ENCODE results near the gene CMIP. TPM values are rescaled to one million over a fixed set of nuclear protein-coding genes. Genes with fewer than 3 reads are reported as not detected.

The CMIP gene
- total RNA-seq, 4 donors from 2014 or later = 63.9 to 89.9 (median 70.0) TPM

GRCh38 chr16:81471882-81472281 lies 27.3 kb downstream of the CMIP start:
- Histone ChIP-seq H3K4me3 (no peak overlapping the region), H3K36me3 (peaks cover 15% of the 10 kb centered on the region), H3K9me3 (no peaks in the 10 kb centered on the region), H3K4me1 (peaks cover 52% of the 10 kb centered on the region), H3K27me3 (no peaks in the 10 kb centered on the region), H3K27ac (no peak overlapping the region)
- TF ChIP-seq POLR2A (IDR thresholded peaks at IDR 0.05) (no peak), EP300 (IDR thresholded peaks at IDR 0.05) (no peak), CTCF (IDR thresholded peaks at IDR 0.05) (no peak)
- WGBS = 91% methylated on average over 8 of the region's 8 CpGs
- no peak for DNase-seq (ENCODE audit: low spot score in 2 of 2)

GRCh38 chr16:81472391-81472790 lies 27.8 kb downstream of the CMIP start:
- H3K4me3 ChIP-seq = no peak overlapping the region
- no peak overlapping the region for H3K27ac ChIP-seq
- DNase-seq (ENCODE audit: low spot score in 2 of 2) = no peak
- no peaks in the 10 kb centered on the region for H3K27me3 ChIP-seq
- TF ChIP-seq EP300 (IDR thresholded peaks at IDR 0.05) = no peak
- no peak for TF ChIP-seq POLR2A (IDR thresholded peaks at IDR 0.05)
- no peak for TF ChIP-seq CTCF (IDR thresholded peaks at IDR 0.05)
- no peak for TF ChIP-seq POLR2AphosphoS5 (IDR thresholded peaks at IDR 0.05)
- H3K4me1 ChIP-seq = peaks cover 51% of the 10 kb centered on the region
- H3K9me3 ChIP-seq = no peaks in the 10 kb centered on the region
- H3K36me3 ChIP-seq = peaks cover 15% of the 10 kb centered on the region
- 91% methylated on average over 7 of the region's 7 CpGs for WGBS

- no peaks in the 10 kb centered on the region for H3K9me3 ChIP-seq
- TF ChIP-seq EP300 (IDR thresholded peaks at IDR 0.05) (no peak), POLR2A (IDR thresholded peaks at IDR 0.05) (no peak), POLR2AphosphoS5 (IDR thresholded peaks at IDR 0.05) (no peak), CTCF (IDR thresholded peaks at IDR 0.05) (no peak)
- H3K27me3 ChIP-seq = no peaks in the 10 kb centered on the region
- peaks cover 15% of the 10 kb centered on the region for H3K36me3 ChIP-seq
- H3K27ac ChIP-seq = no peak overlapping the region
- no peak for DNase-seq (ENCODE audit: low spot score in 2 of 2)
- peaks cover 55% of the 10 kb centered on the region for H3K4me1 ChIP-seq
- WGBS = 75% methylated on average over 13 of the region's 14 CpGs
- H3K4me3 ChIP-seq = no peak overlapping the region
Observed at GRCh38 chr16:81473066-81473488, 28.5 kb downstream of the CMIP start.

- no peak overlapping the region for H3K27ac ChIP-seq
- H3K4me1 ChIP-seq = peaks cover 56% of the 10 kb centered on the region
- H3K9me3 ChIP-seq = no peaks in the 10 kb centered on the region
- no peak for DNase-seq (ENCODE audit: low spot score in 2 of 2)
- peaks cover 15% of the 10 kb centered on the region for H3K36me3 ChIP-seq
- no peaks in the 10 kb centered on the region for H3K27me3 ChIP-seq
- H3K4me3 ChIP-seq = no peak overlapping the region
- TF ChIP-seq POLR2A (IDR thresholded peaks at IDR 0.05) = no peak
- no peak for TF ChIP-seq POLR2AphosphoS5 (IDR thresholded peaks at IDR 0.05)
- TF ChIP-seq CTCF (IDR thresholded peaks at IDR 0.05) = no peak
- TF ChIP-seq EP300 (IDR thresholded peaks at IDR 0.05) = no peak
- 67% methylated on average over 10 of the region's 10 CpGs for WGBS
Observed at GRCh38 chr16:81473558-81473957, 28.9 kb downstream of the CMIP start.

GRCh38 chr16:81473969-81474959 lies 29.7 kb downstream of the CMIP start:
- Histone ChIP-seq H3K4me3 (no peak overlapping the region), H3K4me1 (peaks cover 58% of the 10 kb centered on the region), H3K27ac (no peak overlapping the region)

More at GRCh38 chr16:81473969-81474959, 29.7 kb downstream of the CMIP start:
- WGBS = 84% methylated on average over 17 of the region's 20 CpGs
- Histone ChIP-seq H3K9me3 (no peaks in the 10 kb centered on the region), H3K27me3 (no peaks in the 10 kb centered on the region), H3K36me3 (peaks cover 15% of the 10 kb centered on the region)
- DNase-seq (ENCODE audit: low spot score in 2 of 2) = no peak
- TF ChIP-seq EP300 (IDR thresholded peaks at IDR 0.05) (no peak), POLR2AphosphoS5 (IDR thresholded peaks at IDR 0.05) (no peak), POLR2A (IDR thresholded peaks at IDR 0.05) (no peak), CTCF (IDR thresholded peaks at IDR 0.05) (no peak)
